ENCODE results near the gene C2orf81.

Gene C2orf81

DNA sequence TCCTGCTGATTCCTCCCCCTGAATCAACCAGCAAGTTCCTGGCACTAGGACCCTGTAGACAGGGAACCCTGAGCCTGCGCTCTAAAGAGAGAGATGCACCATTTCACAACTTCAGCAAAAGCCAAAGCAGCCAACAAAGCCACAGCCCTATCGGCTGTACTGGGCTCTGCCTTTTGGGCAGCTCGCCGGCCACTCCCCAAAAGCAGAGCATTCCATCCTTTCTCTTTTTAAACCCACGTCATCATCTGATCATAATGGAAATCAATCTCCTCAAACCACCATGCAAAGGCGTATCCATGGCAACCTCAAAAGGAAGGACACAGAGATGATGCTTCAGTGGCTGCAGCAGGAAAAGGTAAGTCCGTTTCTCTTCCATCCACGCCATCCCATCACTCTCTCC, 36.0 kb downstream of the C2orf81 start:
- no peak overlapping the region for H3K4me3 ChIP-seq (ENCODE audit: control insufficient read depth, low read depth, low read length)
- no peak for TF ChIP-seq CTCF (conservative IDR thresholded peaks at IDR 0.05; ENCODE audit: control insufficient read depth, insufficient read depth, low read depth, low read length)
- peak; percentile 30 for DNase-seq (ENCODE audit: low read depth)

DNA sequence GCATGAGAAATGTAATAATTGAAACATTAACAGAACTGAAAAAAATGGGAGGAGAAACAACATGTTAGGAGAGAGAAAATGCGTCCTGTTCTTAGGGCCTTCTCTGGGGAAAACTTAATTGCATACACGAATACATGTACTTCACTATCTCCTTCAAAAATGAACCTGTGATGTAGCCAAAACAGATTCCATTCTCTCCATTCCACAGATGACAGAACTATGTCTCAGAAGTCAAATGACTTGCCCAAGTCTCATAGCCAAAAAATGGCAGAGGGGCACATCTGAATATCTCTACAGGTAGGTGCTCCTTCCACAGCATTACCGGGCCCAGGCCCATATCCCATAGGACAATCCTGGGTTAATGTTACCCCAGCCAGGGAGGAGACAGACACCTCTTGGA, 37.4 kb downstream of the C2orf81 start:
- TF ChIP-seq CTCF (conservative IDR thresholded peaks at IDR 0.05; ENCODE audit: control insufficient read depth, insufficient read depth, low read depth, low read length) = no peak
- H3K4me3 ChIP-seq (ENCODE audit: control insufficient read depth, low read depth, low read length) = no peak overlapping the region
- no peak for DNase-seq (ENCODE audit: low read depth)

- H3K4me3 ChIP-seq (ENCODE audit: control insufficient read depth, low read depth, low read length) = no peak overlapping the region
- peak; percentile 62 for DNase-seq (ENCODE audit: low read depth)
Observed at GRCh38 chr2:74383254-74383653, 38.2 kb downstream of the C2orf81 start.

DNA sequence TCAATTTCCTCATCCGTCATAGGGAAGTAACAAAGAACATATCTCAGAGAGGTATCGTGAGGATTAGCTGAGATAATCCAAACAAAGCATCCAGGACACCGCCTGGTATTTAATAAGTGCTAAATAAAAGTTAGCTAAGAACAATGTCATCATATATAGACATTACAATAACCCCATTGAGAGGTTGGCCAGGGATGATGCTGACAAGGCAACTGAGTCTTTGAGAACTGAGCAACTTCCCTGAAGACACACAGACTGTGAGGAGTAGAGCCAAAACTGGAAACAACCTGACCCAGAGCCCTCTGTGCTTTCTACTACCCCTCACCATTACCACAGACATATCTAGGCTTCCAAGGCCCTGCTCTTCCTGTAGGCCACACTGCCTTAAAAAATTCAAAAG, 39.7 kb downstream of the C2orf81 start:
- no peak for TF ChIP-seq CTCF (conservative IDR thresholded peaks at IDR 0.05; ENCODE audit: control insufficient read depth, insufficient read depth, low read depth, low read length)
- DNase-seq (ENCODE audit: low read depth) = no peak
- no peak overlapping the region for H3K4me3 ChIP-seq (ENCODE audit: control insufficient read depth, low read depth, low read length)

More at GRCh38 chr2:74383254-74383653, 38.2 kb downstream of the C2orf81 start:
- TF ChIP-seq CTCF (conservative IDR thresholded peaks at IDR 0.05; ENCODE audit: control insufficient read depth, insufficient read depth, low read depth, low read length) = no peak

DNA sequence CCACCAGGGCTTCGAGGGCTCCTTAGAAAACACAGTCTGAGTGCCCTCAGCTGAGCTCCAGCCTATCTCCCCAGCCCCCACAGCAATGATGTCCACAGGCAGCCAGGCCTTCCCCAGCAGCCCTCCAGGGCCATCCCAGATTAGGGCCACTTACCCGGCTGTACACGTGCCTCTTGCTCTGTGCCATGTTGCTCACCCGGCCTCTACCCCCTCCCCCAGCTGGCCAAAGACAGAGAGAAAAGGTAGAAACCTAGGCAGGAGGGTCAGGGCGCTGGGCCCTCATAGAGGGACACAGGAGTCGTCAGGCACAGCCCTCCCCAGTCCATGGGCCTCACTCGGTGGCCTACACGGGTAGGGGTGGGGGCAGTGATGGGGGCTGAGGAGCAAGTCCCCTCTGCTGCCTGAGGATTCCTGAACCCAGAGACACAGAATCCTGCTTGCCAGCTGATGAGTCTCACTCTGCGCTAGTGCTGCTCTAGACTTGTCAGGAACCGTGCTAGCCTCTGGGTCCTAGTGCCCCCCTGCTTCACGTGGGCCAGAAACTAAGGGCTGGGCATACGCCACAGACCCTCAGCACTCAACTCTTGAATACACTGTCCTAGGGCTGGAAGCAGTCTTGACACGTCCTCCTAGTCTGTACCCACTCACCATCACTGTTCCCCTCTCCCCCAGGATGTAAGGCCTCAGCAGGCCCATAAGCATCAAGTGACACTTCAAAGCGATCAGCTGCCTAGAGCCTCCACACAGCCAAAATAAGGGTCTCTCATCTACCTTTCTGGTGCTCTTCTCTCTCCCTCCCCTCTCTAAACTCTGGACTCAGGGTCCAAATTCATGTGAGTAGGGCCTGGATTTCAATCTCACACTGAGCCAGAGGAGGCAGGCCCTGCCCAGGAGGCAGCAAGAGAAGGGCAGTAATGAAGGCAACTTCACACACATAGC, 41.3 kb downstream of the C2orf81 start, which contains the start of gene DCTN1:
Gene DCTN1 (minus strand): TSS at position 461 of the 939 bp plus-strand sequence. CDS start 274 bp downstream, at position 187.
- no peak for TF ChIP-seq CTCF (conservative IDR thresholded peaks at IDR 0.05; ENCODE audit: control insufficient read depth, insufficient read depth, low read depth, low read length)
- H3K4me3 ChIP-seq (ENCODE audit: control insufficient read depth, low read depth, low read length) = peak within 1 kb of the TSS; percentile 40
- peak; percentile 73 for DNase-seq (ENCODE audit: low read depth)

- no peak overlapping the region for H3K4me3 ChIP-seq (ENCODE audit: control insufficient read depth, low read depth, low read length)
- no peak for TF ChIP-seq CTCF (conservative IDR thresholded peaks at IDR 0.05; ENCODE audit: control insufficient read depth, insufficient read depth, low read depth, low read length)
- no peak for DNase-seq (ENCODE audit: low read depth)
Observed at GRCh38 chr2:74378007-74378406, 43.4 kb downstream of the C2orf81 start.
